Hepatocyte (in vitro differentiated cells): ENCODE measurements around the gene SVIL. TPM values are rescaled to one million over a fixed set of nuclear protein-coding genes. Genes with fewer than 3 reads are reported as not detected.
"Not testable (repeated sequence)": the region's sequence is repeated elsewhere in the genome, so short reads cannot be mapped to it uniquely, and the experiment has no call there.

ENCODE experiments used
- DNase-seq: peaks from one replicate; pipeline ENCODE4 v3.0.0-alpha.2; 2016; ENCODE audit warnings: low spot score
- H2AFZ ChIP-seq: fragments of 200-600 bp; sonication (generic); 2 replicates; pipeline ENCODE4 v1.6.0; 2016; ENCODE audit warnings: antibody characterized with exemption, mild to moderate bottlenecking
- H3K27ac ChIP-seq: fragments of 200-600 bp; sonication (generic); 2 replicates; pipeline ENCODE4 v1.5.1; 2016; ENCODE audit warnings: mild to moderate bottlenecking
- H3K27me3 ChIP-seq: fragments of 200-600 bp; sonication (generic); 2 replicates; pipeline ENCODE4 v1.6.1; 2016
- H3K36me3 ChIP-seq: fragments of 200-600 bp; sonication (generic); replicated peaks from 2 replicates; pipeline ENCODE4 v1.5.1; 2016; ENCODE audit warnings: low read depth; ENCODE audit not compliant: insufficient read depth
- H3K4me1 ChIP-seq: fragments of 200-600 bp; sonication (generic); 2 replicates; pipeline ENCODE4 v1.5.1; 2016; ENCODE audit warnings: mild to moderate bottlenecking, moderate library complexity; ENCODE audit not compliant: insufficient read depth
- H3K4me2 ChIP-seq: fragments of 200-600 bp; sonication (generic); 2 replicates; pipeline ENCODE4 v1.6.0; 2016
- H3K4me3 ChIP-seq: fragments of 200-600 bp; sonication (generic); 2 replicates; pipeline ENCODE4 v1.5.1; 2016; ENCODE audit warnings: mild to moderate bottlenecking
- H3K79me2 ChIP-seq: fragments of 200-600 bp; sonication (generic); 2 replicates; pipeline ENCODE4 v1.6.0; 2017; ENCODE audit warnings: mild to moderate bottlenecking
- H3K9me2 ChIP-seq: fragments of 200-600 bp; sonication (generic); replicated peaks from 2 replicates; pipeline ENCODE4 v1.6.0; 2017; ENCODE audit warnings: mild to moderate bottlenecking; ENCODE audit not compliant: insufficient read depth
- H3K9me3 ChIP-seq: fragments of 200-600 bp; sonication (generic); 2 replicates; pipeline ENCODE4 v1.5.1; 2016; ENCODE audit warnings: low read depth, mild to moderate bottlenecking
- H4K20me1 ChIP-seq: fragments of 200-600 bp; sonication (generic); 2 replicates; pipeline ENCODE4 v1.6.0; 2016; ENCODE audit warnings: mild to moderate bottlenecking; ENCODE audit not compliant: insufficient read depth, poor library complexity, severe bottlenecking
- EZH2 ChIP-seq: fragments of 200-600 bp; sonication (generic); IDR thresholded peaks from 2 replicates; pipeline ENCODE4 v1.6.1; 2016; ENCODE audit warnings: antibody characterized with exemption, mild to moderate bottlenecking, borderline replicate concordance
- EZH2phosphoT487 ChIP-seq: fragments of 200-600 bp; sonication (generic); IDR thresholded peaks from one replicate; pipeline ENCODE4 v1.6.1; 2018; ENCODE audit warnings: antibody characterized with exemption, mild to moderate bottlenecking, low read depth, moderate library complexity; ENCODE audit not compliant: unreplicated experiment, severe bottlenecking
- WGBS: methylation state at CpG from one replicate; pipeline ENCODE4 v1.1.6; 2016; ENCODE audit warnings: low lambda C conversion rate; ENCODE audit errors: missing lambda C conversion rate; 5-methylcytosine and 5-hydroxymethylcytosine counted together
- polyA plus RNA-seq: library from polyadenylated mRNA; unstranded; fragments of >200 nt; fragmentation: Nextera tagmentation; extraction: Ambion mirVana; gene quantifications from 2 replicates; pipeline ENCODE4 v1.2.1, GENCODE V29; 2016
- total RNA-seq: library from RNA; depleted of rRNA; stranded (reverse); fragments of >200 nt; gene quantifications from 2 replicates; pipeline ENCODE4 v1.2.3, GENCODE V29; 2014
- TF ChIP-seq, protein P1 (sequence below): fragments of 200-600 bp; sonication (generic); IDR thresholded peaks from 2 replicates; pipeline ENCODE4 v1.5.1; 2016; ENCODE audit warnings: antibody characterized with exemption, mild to moderate bottlenecking; ENCODE audit not compliant: poor library complexity

The SVIL gene
- total and polyA plus RNA-seq, 2 experiments from 2014 or later, result 24.3 to 36.5 TPM

DNA sequence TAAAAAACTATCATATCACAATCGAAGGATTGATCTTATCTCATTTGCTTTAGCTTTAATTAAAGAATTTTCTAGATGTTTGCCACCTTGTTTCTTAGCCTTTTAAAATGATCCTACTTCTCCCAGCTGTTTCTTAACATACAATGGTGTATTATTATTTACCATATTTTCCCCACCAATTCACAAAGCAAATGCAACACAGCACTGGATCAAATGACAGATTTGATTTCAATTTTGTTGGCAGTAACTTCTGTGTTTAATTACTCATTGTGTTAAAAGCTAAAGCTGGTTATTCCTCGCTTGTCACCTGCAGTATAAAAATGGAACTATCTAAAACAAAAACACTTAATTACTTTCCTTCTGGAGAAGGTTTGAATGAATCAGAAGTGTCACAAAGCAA lies 19.6 kb downstream of the SVIL start:
- WGBS, result 88% methylated on average over 2 of the region's 2 CpGs
- no peaks in the 10 kb centered on the region for H4K20me1 ChIP-seq
- H3K79me2 ChIP-seq, result peaks cover 77% of the 10 kb centered on the region
- H3K4me3 ChIP-seq, result no peak overlapping the region
- TF ChIP-seq EZH2 (no peak), EZH2phosphoT487 (no peak)
- TF ChIP-seq, protein P1, sequence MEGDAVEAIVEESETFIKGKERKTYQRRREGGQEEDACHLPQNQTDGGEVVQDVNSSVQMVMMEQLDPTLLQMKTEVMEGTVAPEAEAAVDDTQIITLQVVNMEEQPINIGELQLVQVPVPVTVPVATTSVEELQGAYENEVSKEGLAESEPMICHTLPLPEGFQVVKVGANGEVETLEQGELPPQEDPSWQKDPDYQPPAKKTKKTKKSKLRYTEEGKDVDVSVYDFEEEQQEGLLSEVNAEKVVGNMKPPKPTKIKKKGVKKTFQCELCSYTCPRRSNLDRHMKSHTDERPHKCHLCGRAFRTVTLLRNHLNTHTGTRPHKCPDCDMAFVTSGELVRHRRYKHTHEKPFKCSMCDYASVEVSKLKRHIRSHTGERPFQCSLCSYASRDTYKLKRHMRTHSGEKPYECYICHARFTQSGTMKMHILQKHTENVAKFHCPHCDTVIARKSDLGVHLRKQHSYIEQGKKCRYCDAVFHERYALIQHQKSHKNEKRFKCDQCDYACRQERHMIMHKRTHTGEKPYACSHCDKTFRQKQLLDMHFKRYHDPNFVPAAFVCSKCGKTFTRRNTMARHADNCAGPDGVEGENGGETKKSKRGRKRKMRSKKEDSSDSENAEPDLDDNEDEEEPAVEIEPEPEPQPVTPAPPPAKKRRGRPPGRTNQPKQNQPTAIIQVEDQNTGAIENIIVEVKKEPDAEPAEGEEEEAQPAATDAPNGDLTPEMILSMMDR, result no peak
- no peak overlapping the region for H3K27ac ChIP-seq
- no peaks in the 10 kb centered on the region for H3K9me3 ChIP-seq
- H3K9me2 ChIP-seq, result no peaks in the 10 kb centered on the region
- H3K36me3 ChIP-seq, result no peaks in the 10 kb centered on the region
- H2AFZ ChIP-seq, result no peak overlapping the region
- H3K4me2 ChIP-seq, result no peak overlapping the region
- H3K4me1 ChIP-seq, result peaks cover 31% of the 10 kb centered on the region
- no peak for DNase-seq
- H3K27me3 ChIP-seq, result no peaks in the 10 kb centered on the region

DNA sequence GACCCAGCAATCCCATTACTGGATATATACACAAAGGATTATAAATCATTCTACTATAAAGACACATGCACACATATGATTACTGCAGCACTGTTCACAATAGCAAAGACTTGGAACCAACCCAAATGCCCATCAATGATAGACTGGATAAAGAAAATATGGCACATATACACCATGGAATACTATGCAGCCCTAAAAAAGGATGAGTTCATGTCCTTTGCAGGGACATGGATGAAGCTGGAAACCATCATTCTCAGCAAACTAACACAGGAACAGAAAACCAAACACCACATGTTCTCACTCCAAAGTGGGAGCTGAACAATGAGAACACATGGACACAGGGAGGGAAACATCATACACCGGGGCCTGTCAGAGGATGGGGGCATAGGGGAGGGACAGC lies 20.5 kb downstream of the SVIL start:
- not testable (repeated sequence) for H3K27ac ChIP-seq, H3K4me2 ChIP-seq, H3K4me3 ChIP-seq, H4K20me1 ChIP-seq, H3K9me3 ChIP-seq, H3K36me3 ChIP-seq, H3K9me2 ChIP-seq, DNase-seq, H3K27me3 ChIP-seq, H2AFZ ChIP-seq
- Histone ChIP-seq H3K4me1 (peaks cover 22% of the 10 kb centered on the region), H3K79me2 (peaks cover 70% of the 10 kb centered on the region)
- WGBS, result 100% methylated on average over 1 of the region's 1 CpG

DNA sequence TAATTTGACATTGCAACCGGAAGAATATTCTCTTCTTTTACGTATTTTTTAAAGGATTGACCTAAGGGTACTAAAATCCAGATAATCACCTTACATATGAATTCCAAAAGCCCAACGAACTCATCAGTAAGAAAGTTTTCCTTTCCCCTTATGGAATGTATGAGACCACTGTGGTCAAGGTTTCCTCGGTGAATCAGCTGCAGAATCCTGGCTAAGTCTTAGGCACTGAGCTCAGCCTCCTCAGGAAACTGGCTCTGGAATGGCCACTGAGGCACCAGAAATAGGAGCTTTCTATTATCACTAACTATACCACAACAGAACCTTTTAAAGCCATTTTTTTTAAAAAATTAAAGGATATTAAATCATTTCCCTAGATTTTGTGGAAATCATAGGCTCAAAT lies 21.0 kb downstream of the SVIL start:
- H3K36me3 ChIP-seq, result no peaks in the 10 kb centered on the region
- H2AFZ ChIP-seq, result no peak overlapping the region
- H3K27ac ChIP-seq, result no peak overlapping the region
- peaks cover 17% of the 10 kb centered on the region for H3K4me1 ChIP-seq
- H3K27me3 ChIP-seq, result no peaks in the 10 kb centered on the region
- H4K20me1 ChIP-seq, result no peaks in the 10 kb centered on the region
- H3K9me2 ChIP-seq, result no peaks in the 10 kb centered on the region
- WGBS, result 93% methylated on average over 4 of the region's 4 CpGs
- no peaks in the 10 kb centered on the region for H3K9me3 ChIP-seq
- H3K4me2 ChIP-seq, result no peak overlapping the region
- TF ChIP-seq EZH2 (no peak), EZH2phosphoT487 (no peak)
- TF ChIP-seq, protein P1, result no peak
- H3K4me3 ChIP-seq, result no peak overlapping the region
- H3K79me2 ChIP-seq, result peaks cover 70% of the 10 kb centered on the region
- DNase-seq, result no peak

DNA sequence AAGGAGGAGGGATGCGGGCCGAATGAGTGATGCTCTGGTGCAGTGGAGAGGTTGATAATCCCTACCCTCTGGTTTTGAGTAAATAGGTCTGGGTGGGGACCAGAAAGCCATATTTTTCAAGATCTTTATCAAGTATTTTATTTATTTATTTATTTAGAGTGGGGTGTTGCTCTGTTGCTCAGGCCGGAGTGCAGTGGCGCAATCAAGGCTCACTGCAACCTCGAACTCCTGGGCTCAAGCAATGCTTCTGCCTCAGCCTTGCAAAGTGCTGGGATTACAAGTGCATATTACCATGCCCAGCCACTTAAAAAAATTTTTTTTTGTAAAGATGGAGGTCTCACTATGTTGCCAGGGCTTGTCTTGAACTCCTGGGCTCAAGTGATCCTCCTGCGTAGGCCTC lies 21.6 kb downstream of the SVIL start:
- Histone ChIP-seq H3K9me3 (no peaks in the 10 kb centered on the region), H3K79me2 (peaks cover 70% of the 10 kb centered on the region), H3K27ac (no peak overlapping the region), H3K36me3 (no peaks in the 10 kb centered on the region), H4K20me1 (no peaks in the 10 kb centered on the region), H3K4me2 (no peak overlapping the region), H3K4me3 (no peak overlapping the region), H3K4me1 (peaks cover 11% of the 10 kb centered on the region), H3K27me3 (no peaks in the 10 kb centered on the region), H3K9me2 (no peaks in the 10 kb centered on the region), H2AFZ (no peak overlapping the region)
- DNase-seq, result no peak
- 92% methylated on average over 5 of the region's 6 CpGs for WGBS
- no peak for TF ChIP-seq EZH2
- TF ChIP-seq, protein P1, result no peak
- TF ChIP-seq EZH2phosphoT487, result no peak
